HepG2 (cell line): ENCODE results near the gene SLC22A23. TPM values are rescaled to one million over a fixed set of nuclear protein-coding genes. Genes with fewer than 3 reads are reported as not detected.

Experiments
- BRF2 ChIP-seq: sonication (generic); formaldehyde crosslinking; IDR thresholded peaks from 2 replicates; pipeline ENCODE4 v1.8.1; 2022; ENCODE audit warnings: mild to moderate bottlenecking, missing genetic modification reagents
- HNF1A ChIP-seq, 2 experiments: sonication (generic) in 1 of 2; formaldehyde crosslinking in 1 of 2; IDR thresholded peaks; 2 replicates each; pipeline versions ENCODE4 v1.4.0 to v1.6.1; 2016 to 2020; ENCODE audit warnings: borderline replicate concordance in 1 of 2, low read depth in 1 of 2, mild to moderate bottlenecking in 1 of 2, missing genetic modification reagents in 1 of 2
- HNRNPK ChIP-seq: fragments of 200-400 bp; formaldehyde crosslinking; IDR thresholded peaks from 2 replicates; pipeline ENCODE4 v1.6.1; 2018; ENCODE audit warnings: low read length, low read depth, moderate library complexity, mild to moderate bottlenecking; ENCODE audit not compliant: poor library complexity, severe bottlenecking
- LCORL ChIP-seq, 2 experiments: fragments of 450-650 bp in 1 of 2; sonication (generic) in 1 of 2; formaldehyde crosslinking in 1 of 2; IDR thresholded peaks; 2 replicates each; pipeline versions ENCODE4 v1.5.0 to v1.6.1; 2017 to 2020; ENCODE audit warnings: antibody characterized with exemption in 1 of 2, missing genetic modification reagents in 1 of 2
- MLX ChIP-seq: IDR thresholded peaks from 2 replicates; pipeline ENCODE4 v1.6.1; 2016
- SNRNP70 ChIP-seq: fragments of 200-400 bp; formaldehyde crosslinking; IDR thresholded peaks from 2 replicates; pipeline ENCODE4 v1.6.1; 2017; ENCODE audit warnings: mild to moderate bottlenecking, low read depth, low read length, moderate library complexity
- SPEN ChIP-seq: sonication (generic); formaldehyde crosslinking; IDR thresholded peaks from 2 replicates; pipeline ENCODE4 v1.5.1; 2020; ENCODE audit warnings: low read depth, mild to moderate bottlenecking, missing genetic modification reagents
- SRSF1 ChIP-seq: fragments of 200-400 bp; formaldehyde crosslinking; optimal IDR thresholded peaks from 2 replicates; pipeline ENCODE3; 2017; ENCODE audit warnings: mild to moderate bottlenecking, low read depth, low read length, moderate library complexity
- ZNF17 ChIP-seq: sonication (generic); formaldehyde crosslinking; IDR thresholded peaks from 2 replicates; pipeline ENCODE4 v1.5.0; 2020; ENCODE audit warnings: mild to moderate bottlenecking, missing genetic modification reagents
- ZNF24 ChIP-seq: fragments of 450-650 bp; IDR thresholded peaks from 2 replicates; pipeline ENCODE4 v1.6.1; 2017; ENCODE audit warnings: antibody characterized with exemption, mild to moderate bottlenecking
- ZNF343 ChIP-seq: sonication (generic); formaldehyde crosslinking; IDR thresholded peaks from 2 replicates; pipeline ENCODE4 v1.4.0; 2020; ENCODE audit warnings: mild to moderate bottlenecking, missing genetic modification reagents
- ZNF512 ChIP-seq: sonication (generic); formaldehyde crosslinking; IDR thresholded peaks from 2 replicates; pipeline ENCODE4 v1.4.0; 2020; ENCODE audit warnings: mild to moderate bottlenecking, missing genetic modification reagents
- ZNF652 ChIP-seq: IDR thresholded peaks from 2 replicates; pipeline ENCODE4 v1.6.1; 2016; ENCODE audit warnings: low read depth, borderline replicate concordance
- ZNF7 ChIP-seq: IDR thresholded peaks from 2 replicates; pipeline ENCODE4 v1.6.1; 2016; ENCODE audit warnings: missing biosample characterization, missing genetic modification reagents
- ZNF75D ChIP-seq: sonication (generic); formaldehyde crosslinking; IDR thresholded peaks from 2 replicates; pipeline ENCODE4 v1.8.1; 2023; ENCODE audit warnings: missing genetic modification reagents, mild to moderate bottlenecking, borderline replicate concordance
- polyA plus RNA-seq, 8 experiments: library from polyadenylated mRNA; depleted of rRNA in 3 of 8; stranded (reverse) in 7 of 8; unstranded in 1 of 8; fragments of >200 nt; fragmentation: Illumina TruSeq in 4 of 8; extraction: Trizol in 4 of 8; gene quantifications; 2 replicates each; pipeline versions ENCODE4 v1.2.1 to v1.2.3, GENCODE V29; 2011 to 2016; ENCODE audit warnings: low read depth in 4 of 8, missing spikeins in 1 of 8, mixed read lengths in 1 of 8; ENCODE audit not compliant: insufficient read depth in 1 of 8
- total RNA-seq, 5 experiments: library from RNA; depleted of rRNA; stranded (reverse); fragments of >200 nt; fragmentation: Illumina TruSeq; extraction: Trizol; gene quantifications; 2 replicates each; pipeline ENCODE4 v1.2.3, GENCODE V29; 2016; ENCODE audit warnings: low read depth in 1 of 5
- TF ChIP-seq, protein P1 (sequence below): sonication (generic); formaldehyde crosslinking; IDR thresholded peaks from 2 replicates; pipeline ENCODE4 v1.5.0; 2020; ENCODE audit warnings: mild to moderate bottlenecking, missing genetic modification reagents
- TF ChIP-seq, protein P2 (sequence below): sonication (generic); formaldehyde crosslinking; IDR thresholded peaks from 2 replicates; pipeline ENCODE4 v1.5.1; 2020; ENCODE audit warnings: mild to moderate bottlenecking, moderate library complexity, missing genetic modification reagents

Gene SLC22A23
- total and polyA plus RNA-seq, 2 of the 13 experiments (the other 11 are each of a cell fraction or from before 2014, with no cell fraction given) = 11.8 to 17.5 TPM

GRCh38 chr6:3372912-3373554, 83.8 kb downstream of the SLC22A23 start (continued):
- TF ChIP-seq HNF1A (IDR thresholded peaks at IDR 0.05; ENCODE audit: low read depth) (peak; percentile 14; the same call in 1 of the 2 replicates), HNF1A (CRISPR knock-in tag; IDR thresholded peaks at IDR 0.05; ENCODE audit: borderline replicate concordance) (peak; percentile 66; the same call in 1 of the 2 replicates), ZNF652 (CRISPR knock-in tag) (peak; percentile 97), SPEN (CRISPR knock-in tag) (no peak; the same call in 1 of the 2 replicates), ZNF24 (no peak), SNRNP70 (no peak), MLX (CRISPR knock-in tag) (no peak), SRSF1 (no peak), ZNF7 (CRISPR knock-in tag) (peak; percentile 28; the same call in 1 of the 2 replicates), ZNF512 (CRISPR knock-in tag) (peak; percentile 27; the same call in 1 of the 2 replicates), ZNF75D (CRISPR knock-in tag) (no peak), BRF2 (CRISPR knock-in tag) (no peak), LCORL (IDR thresholded peaks at IDR 0.05) (no peak), LCORL (CRISPR knock-in tag; IDR thresholded peaks at IDR 0.05) (peak; percentile 57; the same call in 1 of the 2 replicates), ZNF17 (no peak), HNRNPK (no peak), ZNF343 (CRISPR knock-in tag) (no peak)
- TF ChIP-seq, protein P1, sequence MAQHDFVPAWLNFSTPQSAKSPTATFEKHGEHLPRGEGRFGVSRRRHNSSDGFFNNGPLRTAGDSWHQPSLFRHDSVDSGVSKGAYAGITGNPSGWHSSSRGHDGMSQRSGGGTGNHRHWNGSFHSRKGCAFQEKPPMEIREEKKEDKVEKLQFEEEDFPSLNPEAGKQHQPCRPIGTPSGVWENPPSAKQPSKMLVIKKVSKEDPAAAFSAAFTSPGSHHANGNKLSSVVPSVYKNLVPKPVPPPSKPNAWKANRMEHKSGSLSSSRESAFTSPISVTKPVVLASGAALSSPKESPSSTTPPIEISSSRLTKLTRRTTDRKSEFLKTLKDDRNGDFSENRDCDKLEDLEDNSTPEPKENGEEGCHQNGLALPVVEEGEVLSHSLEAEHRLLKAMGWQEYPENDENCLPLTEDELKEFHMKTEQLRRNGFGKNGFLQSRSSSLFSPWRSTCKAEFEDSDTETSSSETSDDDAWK (CRISPR knock-in tag) = no peak
- TF ChIP-seq, protein P2, sequence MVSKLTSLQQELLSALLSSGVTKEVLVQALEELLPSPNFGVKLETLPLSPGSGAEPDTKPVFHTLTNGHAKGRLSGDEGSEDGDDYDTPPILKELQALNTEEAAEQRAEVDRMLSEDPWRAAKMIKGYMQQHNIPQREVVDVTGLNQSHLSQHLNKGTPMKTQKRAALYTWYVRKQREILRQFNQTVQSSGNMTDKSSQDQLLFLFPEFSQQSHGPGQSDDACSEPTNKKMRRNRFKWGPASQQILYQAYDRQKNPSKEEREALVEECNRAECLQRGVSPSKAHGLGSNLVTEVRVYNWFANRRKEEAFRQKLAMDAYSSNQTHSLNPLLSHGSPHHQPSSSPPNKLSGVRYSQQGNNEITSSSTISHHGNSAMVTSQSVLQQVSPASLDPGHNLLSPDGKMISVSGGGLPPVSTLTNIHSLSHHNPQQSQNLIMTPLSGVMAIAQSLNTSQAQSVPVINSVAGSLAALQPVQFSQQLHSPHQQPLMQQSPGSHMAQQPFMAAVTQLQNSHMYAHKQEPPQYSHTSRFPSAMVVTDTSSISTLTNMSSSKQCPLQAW (CRISPR knock-in tag) = peak; percentile 64
